Activated naive CD4-positive, alpha-beta T cell treated with anti-CD3 and anti-CD28 coated beads, Interleukin-2, amount 10 ng/mL, durations not matched to agents 7 days and 5 days (primary cell): Measurements from ENCODE around the gene SLC35D1.

Source experiments
- CTCF ChIA-PET: fragments of 350-600 bp; sonication (Branson Sonifier 250); formaldehyde crosslinking; loops from one replicate; lab custom pipeline; 2021; ENCODE audit warnings: antibody characterized with exemption; lab: Charles Lee
- DNase-seq: peaks from one replicate; pipeline ENCODE4 v3.0.0-alpha.2; 2020
- H3K27ac Mint-ChIP-seq: one replicate; pipeline ENCODE4 v1.8.0; 2021; ENCODE audit warnings: mild to moderate bottlenecking, moderate library complexity, mixed read lengths
- H3K27me3 Mint-ChIP-seq: one replicate; pipeline ENCODE4 v1.8.0; 2021; ENCODE audit warnings: mild to moderate bottlenecking, mixed read lengths
- H3K36me3 Mint-ChIP-seq: one replicate; pipeline ENCODE4 v1.8.0; 2021; ENCODE audit warnings: mixed read lengths
- H3K4me1 Mint-ChIP-seq: one replicate; pipeline ENCODE4 v1.8.0; 2021; ENCODE audit warnings: mixed read lengths
- H3K4me3 Mint-ChIP-seq: one replicate; pipeline ENCODE4 v1.8.0; 2021; ENCODE audit warnings: mild to moderate bottlenecking, moderate library complexity, mixed read lengths
- H3K9me3 Mint-ChIP-seq: one replicate; pipeline ENCODE4 v1.8.0; 2021; ENCODE audit warnings: mixed read lengths

SLC35D1 gene

GRCh38 chr1:67029472-67029871 is 24.5 kb downstream of the SLC35D1 start:
- Mint-ChIP-seq H3K27ac (no peak overlapping the region), H3K4me1 (no peaks in the 10 kb centered on the region), H3K9me3 (no peaks in the 10 kb centered on the region), H3K36me3 (peaks cover 33% of the 10 kb centered on the region), H3K27me3 (no peaks in the 10 kb centered on the region), H3K4me3 (no peak overlapping the region)
- CTCF ChIA-PET, result interaction anchor here (0.6 to 0.7 kb wide), 3 partner anchors 118 to 212 kb away, joined by 3 read pairs; no protein-coding TSS in a partner anchor
- no peak for DNase-seq

GRCh38 chr1:67020765-67021164 is 33.2 kb downstream of the SLC35D1 start:
- no peak overlapping the region for H3K4me3 Mint-ChIP-seq
- no peaks in the 10 kb centered on the region for H3K27me3 Mint-ChIP-seq
- DNase-seq, result no peak
- H3K4me1 Mint-ChIP-seq, result no peaks in the 10 kb centered on the region
- H3K36me3 Mint-ChIP-seq, result peaks cover 43% of the 10 kb centered on the region
- H3K9me3 Mint-ChIP-seq, result no peaks in the 10 kb centered on the region
- H3K27ac Mint-ChIP-seq, result no peak overlapping the region
- CTCF ChIA-PET, result no interaction called here

GRCh38 chr1:67020304-67020703 is 33.6 kb downstream of the SLC35D1 start:
- DNase-seq, result no peak
- Mint-ChIP-seq H3K9me3 (no peaks in the 10 kb centered on the region), H3K36me3 (peaks cover 46% of the 10 kb centered on the region), H3K4me1 (no peaks in the 10 kb centered on the region), H3K27ac (no peak overlapping the region), H3K4me3 (no peak overlapping the region), H3K27me3 (no peaks in the 10 kb centered on the region)
- CTCF ChIA-PET, result no interaction called here

DNA sequence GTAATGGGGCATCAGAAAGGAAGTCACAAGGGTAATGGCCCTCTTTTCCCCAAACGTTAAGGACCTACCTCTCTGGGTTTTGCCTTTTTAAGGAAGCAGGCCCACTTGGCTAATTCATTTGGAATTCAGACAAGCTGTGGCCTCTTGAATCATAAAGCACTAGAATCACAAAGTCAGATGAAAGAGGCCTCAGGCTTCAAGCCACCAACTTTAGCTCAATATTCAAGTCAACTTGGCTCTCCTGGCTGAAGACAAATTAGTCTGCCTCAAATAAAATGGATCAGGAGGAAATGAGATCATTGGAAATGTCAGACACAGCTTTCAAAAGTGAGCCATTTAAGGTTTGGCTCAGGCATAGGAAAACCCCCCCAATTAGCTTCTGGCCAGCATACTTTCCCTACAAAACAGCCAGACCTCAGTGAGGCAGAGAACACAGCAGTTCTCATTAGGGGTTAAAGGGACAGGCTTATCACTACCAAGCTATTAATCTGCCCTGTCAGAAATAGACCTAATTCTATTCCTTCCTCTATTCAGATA is 34.3 kb downstream of the SLC35D1 start:
- H3K9me3 Mint-ChIP-seq, result no peaks in the 10 kb centered on the region

GRCh38 chr1:67019121-67019520 is 34.8 kb downstream of the SLC35D1 start:
- no peaks in the 10 kb centered on the region for H3K9me3 Mint-ChIP-seq
- DNase-seq, result no peak
- no peaks in the 10 kb centered on the region for H3K27me3 Mint-ChIP-seq
- H3K27ac Mint-ChIP-seq, result no peak overlapping the region
- no peaks in the 10 kb centered on the region for H3K4me1 Mint-ChIP-seq
- H3K4me3 Mint-ChIP-seq, result no peak overlapping the region
- CTCF ChIA-PET, result interaction anchor here (1.5 kb wide), 1 partner anchor 34 kb away, joined by 3 read pairs; the partner anchor contains the start of gene SLC35D1
- peaks cover 37% of the 10 kb centered on the region for H3K36me3 Mint-ChIP-seq

More for the DNA sequence above, 34.3 kb downstream of the SLC35D1 start:
- peaks cover 41% of the 10 kb centered on the region for H3K36me3 Mint-ChIP-seq
- no peak overlapping the region for H3K27ac Mint-ChIP-seq
- H3K4me3 Mint-ChIP-seq, result no peak overlapping the region
- H3K4me1 Mint-ChIP-seq, result no peaks in the 10 kb centered on the region
- DNase-seq, result no peak
- CTCF ChIA-PET, result interaction anchor here (1.5 kb wide), 1 partner anchor 34 kb away, joined by 3 read pairs; the partner anchor contains the start of gene SLC35D1
- no peaks in the 10 kb centered on the region for H3K27me3 Mint-ChIP-seq

DNA sequence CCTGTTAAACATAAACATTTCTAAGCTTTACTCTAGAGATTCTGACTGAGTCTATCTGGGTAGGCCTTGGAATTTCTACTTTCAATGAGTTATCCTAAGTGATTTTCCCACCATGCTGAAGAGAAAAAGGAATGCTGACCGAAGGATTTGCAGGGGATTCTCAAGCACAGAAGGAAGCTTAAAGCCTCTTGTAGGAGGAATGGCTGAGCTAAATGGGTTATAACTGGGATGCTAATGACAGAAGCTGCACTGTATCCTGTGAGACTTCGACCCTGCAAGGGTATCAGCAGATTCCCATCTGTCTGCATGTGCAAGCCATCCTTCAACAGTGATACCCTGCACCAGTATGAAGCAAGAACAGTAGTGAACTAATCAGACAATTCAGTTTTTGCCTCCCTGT is 35.4 kb downstream of the SLC35D1 start:
- no peaks in the 10 kb centered on the region for H3K27me3 Mint-ChIP-seq
- peaks cover 37% of the 10 kb centered on the region for H3K36me3 Mint-ChIP-seq
- CTCF ChIA-PET, result interaction anchor here (1.5 kb wide), 1 partner anchor 35 kb away, joined by 3 read pairs; the partner anchor contains the start of gene SLC35D1
- H3K27ac Mint-ChIP-seq, result no peak overlapping the region
- DNase-seq, result no peak
- no peaks in the 10 kb centered on the region for H3K4me1 Mint-ChIP-seq
- H3K9me3 Mint-ChIP-seq, result no peaks in the 10 kb centered on the region
- H3K4me3 Mint-ChIP-seq, result no peak overlapping the region

DNA sequence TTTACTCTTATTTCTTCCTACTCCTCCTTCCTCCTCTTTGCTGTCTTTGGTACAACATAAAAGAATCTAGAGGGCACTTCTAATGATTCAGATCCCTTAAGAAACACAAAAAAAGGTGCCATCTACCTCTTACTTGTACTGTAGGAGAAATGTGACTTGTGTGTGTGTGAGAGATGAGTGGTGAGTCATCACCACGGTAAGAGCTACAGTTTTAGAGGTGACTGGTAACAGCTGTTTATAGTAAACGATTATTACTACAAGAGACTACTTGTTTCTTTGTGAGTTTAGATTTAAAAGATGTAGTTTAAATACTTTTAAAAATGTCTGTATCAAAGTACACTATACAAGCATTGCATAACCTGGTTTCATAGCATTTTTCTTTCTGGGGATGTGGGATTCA is 40.4 kb downstream of the SLC35D1 start:
- Mint-ChIP-seq H3K4me3 (no peak overlapping the region), H3K27me3 (no peaks in the 10 kb centered on the region), H3K9me3 (no peaks in the 10 kb centered on the region), H3K36me3 (peaks cover 43% of the 10 kb centered on the region), H3K4me1 (peaks cover 2% of the 10 kb centered on the region), H3K27ac (no peak overlapping the region)
- CTCF ChIA-PET, result no interaction called here
- DNase-seq, result no peak

GRCh38 chr1:67009792-67010191 is 44.2 kb downstream of the SLC35D1 start:
- H3K27me3 Mint-ChIP-seq, result no peaks in the 10 kb centered on the region
- no peak for DNase-seq
- peaks cover 48% of the 10 kb centered on the region for H3K36me3 Mint-ChIP-seq
- no peak overlapping the region for H3K4me3 Mint-ChIP-seq
- no peak overlapping the region for H3K27ac Mint-ChIP-seq
- CTCF ChIA-PET, result no interaction called here
- H3K4me1 Mint-ChIP-seq, result peaks cover 2% of the 10 kb centered on the region
- no peaks in the 10 kb centered on the region for H3K9me3 Mint-ChIP-seq

GRCh38 chr1:67005068-67005467 is 48.9 kb downstream of the SLC35D1 start:
- Mint-ChIP-seq H3K9me3 (no peaks in the 10 kb centered on the region), H3K27me3 (no peaks in the 10 kb centered on the region), H3K4me3 (no peak overlapping the region), H3K36me3 (peaks cover 53% of the 10 kb centered on the region), H3K27ac (no peak overlapping the region), H3K4me1 (no peaks in the 10 kb centered on the region)
- DNase-seq, result no peak
- CTCF ChIA-PET, result interaction anchor here (1.2 kb wide), 1 partner anchor 9 kb away, joined by 9 read pairs; no protein-coding TSS in a partner anchor

- CTCF ChIA-PET, result interaction anchor here (1.2 to 3.0 kb wide), 2 partner anchors 8 to 144 kb away, joined by 8 to 9 read pairs; no protein-coding TSS in a partner anchor
- Mint-ChIP-seq H3K4me3 (no peak overlapping the region), H3K36me3 (peaks cover 44% of the 10 kb centered on the region), H3K27ac (no peak overlapping the region), H3K9me3 (no peaks in the 10 kb centered on the region), H3K4me1 (no peaks in the 10 kb centered on the region), H3K27me3 (no peaks in the 10 kb centered on the region)
- DNase-seq, result no peak
Measured at GRCh38 chr1:67004176-67004575, 49.8 kb downstream of the SLC35D1 start.

GRCh38 chr1:67001682-67002425 is 52.1 kb downstream of the SLC35D1 start:
- Mint-ChIP-seq H3K27me3 (no peaks in the 10 kb centered on the region), H3K36me3 (peaks cover 31% of the 10 kb centered on the region), H3K9me3 (no peaks in the 10 kb centered on the region), H3K4me1 (peaks cover 9% of the 10 kb centered on the region), H3K4me3 (no peak overlapping the region), H3K27ac (peak overlapping the region; percentile 29)
- DNase-seq, result no peak
- CTCF ChIA-PET, result interaction anchor here (0.6 to 3.5 kb wide), 5 partner anchors 10 to 212 kb away, joined by 3 to 10 read pairs (median 5); no protein-coding TSS in a partner anchor

- CTCF ChIA-PET, result interaction anchor here (1.1 to 3.5 kb wide), 4 partner anchors 10 to 149 kb away, joined by 3 to 10 read pairs (median 4); no protein-coding TSS in a partner anchor
- Mint-ChIP-seq H3K4me3 (no peak overlapping the region), H3K4me1 (peaks cover 16% of the 10 kb centered on the region), H3K36me3 (peaks cover 26% of the 10 kb centered on the region), H3K27ac (no peak overlapping the region), H3K9me3 (no peaks in the 10 kb centered on the region), H3K27me3 (no peaks in the 10 kb centered on the region)
- no peak for DNase-seq
Measured at GRCh38 chr1:66999640-67000400, 54.1 kb downstream of the SLC35D1 start.

GRCh38 chr1:66998972-66999371 is 55.0 kb downstream of the SLC35D1 start:
- Mint-ChIP-seq H3K9me3 (no peaks in the 10 kb centered on the region), H3K4me3 (no peak overlapping the region), H3K27me3 (no peaks in the 10 kb centered on the region), H3K27ac (no peak overlapping the region), H3K36me3 (peaks cover 24% of the 10 kb centered on the region), H3K4me1 (peaks cover 16% of the 10 kb centered on the region)
- no peak for DNase-seq
- CTCF ChIA-PET, result interaction anchor here (1.3 kb wide), 1 partner anchor 18 kb away, joined by 3 read pairs; no protein-coding TSS in a partner anchor
